GM18951 (cell line): ENCODE results near the gene NRXN2.

ENCODE experiments used
- POLR2A ChIP-seq: IDR thresholded peaks from 4 replicates; pipeline ENCODE4 v1.6.1; 2011; ENCODE audit warnings: mild to moderate bottlenecking; ENCODE audit not compliant: insufficient read length, insufficient read depth; ENCODE audit errors: extremely low read depth
- in situ Hi-C: fragments of 300-500 bp; cut with MboI; formaldehyde crosslinking; loops from one replicate; pipeline ENCODE4 v1.12.0; 2022; ENCODE audit warnings: low sequenced_read_pairs, mixed read lengths, inconsistent platforms; ENCODE audit not compliant: unreplicated experiment

NRXN2 gene

DNA sequence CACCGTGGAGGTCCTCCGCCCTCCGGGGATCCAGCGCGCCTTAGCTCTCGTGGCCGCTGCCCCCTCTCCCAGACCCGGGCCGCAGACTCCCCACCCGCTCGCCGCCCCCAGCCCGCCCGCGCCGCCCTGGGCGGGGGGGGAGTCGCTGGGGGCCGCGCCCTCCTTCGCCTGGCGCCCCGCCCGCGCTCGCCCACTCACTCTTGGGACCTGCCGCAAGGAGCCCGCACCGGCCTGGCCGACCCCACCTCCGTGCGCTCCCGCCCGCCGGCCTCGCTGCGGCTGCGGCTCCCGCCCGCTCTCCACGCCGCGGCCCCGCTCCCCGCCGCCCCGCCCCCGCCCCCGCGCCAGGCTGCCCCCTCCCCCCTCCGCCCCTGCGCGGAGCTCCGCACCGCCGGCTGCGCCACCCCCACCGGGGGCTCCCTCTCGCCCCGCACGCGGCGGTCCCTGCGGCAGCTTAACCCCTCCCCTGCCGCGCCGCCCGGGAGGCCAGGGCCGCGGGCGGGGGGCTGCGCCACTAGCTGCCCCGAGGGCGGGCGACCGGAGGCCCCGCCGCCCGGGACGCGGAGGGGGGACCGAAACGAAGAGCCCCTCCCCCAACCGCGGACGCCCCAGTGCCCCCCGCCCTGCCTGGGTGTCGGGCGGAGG, 21.7 kb upstream of the NRXN2 start:
- in situ Hi-C loops: no loop called here
- no peak for TF ChIP-seq POLR2A

DNA sequence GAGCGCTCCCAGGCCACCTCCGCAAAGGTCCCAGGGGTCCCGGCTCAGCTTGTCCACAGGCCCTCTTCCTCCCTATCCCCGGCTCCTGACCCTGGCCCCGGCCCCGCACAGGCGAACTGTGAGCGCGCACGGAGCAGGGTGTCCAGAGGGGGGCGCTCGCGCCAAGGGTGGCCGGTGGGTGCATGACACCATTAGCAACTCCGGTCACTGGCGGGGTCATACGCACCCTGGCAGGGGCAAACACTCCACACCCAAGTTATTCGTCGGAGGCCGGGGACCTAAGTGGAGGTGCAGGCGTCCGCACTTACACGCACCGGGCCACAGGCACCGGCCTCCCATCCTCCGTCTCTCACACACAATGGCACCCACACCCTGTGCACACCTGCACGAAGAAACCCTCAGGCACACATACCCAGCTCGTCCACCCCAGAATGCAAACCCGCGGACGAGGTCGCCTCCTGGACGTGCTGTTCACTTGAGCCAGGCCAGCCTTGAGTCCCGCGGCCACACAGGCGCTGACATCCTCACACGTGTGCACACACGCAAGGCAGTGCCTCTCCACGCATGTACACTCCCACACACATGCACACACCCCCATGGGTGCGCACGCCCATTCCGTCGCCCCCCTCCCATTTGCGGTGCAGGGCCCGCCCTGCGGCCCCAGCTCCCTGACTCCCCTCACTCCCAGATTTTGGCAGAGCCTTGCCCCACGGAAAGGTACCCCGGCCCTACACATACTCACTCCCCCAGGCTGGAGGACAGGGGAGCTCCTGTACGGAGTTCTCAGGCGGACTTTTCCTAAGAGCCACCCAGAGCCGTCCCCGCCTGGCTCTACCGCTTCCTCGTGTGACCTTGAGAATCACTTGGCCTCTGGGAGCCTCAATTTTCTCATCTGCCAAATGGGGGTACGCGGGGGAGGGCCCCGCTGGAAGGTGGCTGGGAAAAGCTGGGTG, 20.9 kb upstream of the NRXN2 start, which contains the start of gene RASGRP2:
RASGRP2 (minus strand) TSS at position 552 of the 953 bp plus-strand sequence. CDS start 1,276 bp downstream, outside the sequence.
- in situ Hi-C loops: no loop called here
- TF ChIP-seq POLR2A: peak; percentile 21

DNA sequence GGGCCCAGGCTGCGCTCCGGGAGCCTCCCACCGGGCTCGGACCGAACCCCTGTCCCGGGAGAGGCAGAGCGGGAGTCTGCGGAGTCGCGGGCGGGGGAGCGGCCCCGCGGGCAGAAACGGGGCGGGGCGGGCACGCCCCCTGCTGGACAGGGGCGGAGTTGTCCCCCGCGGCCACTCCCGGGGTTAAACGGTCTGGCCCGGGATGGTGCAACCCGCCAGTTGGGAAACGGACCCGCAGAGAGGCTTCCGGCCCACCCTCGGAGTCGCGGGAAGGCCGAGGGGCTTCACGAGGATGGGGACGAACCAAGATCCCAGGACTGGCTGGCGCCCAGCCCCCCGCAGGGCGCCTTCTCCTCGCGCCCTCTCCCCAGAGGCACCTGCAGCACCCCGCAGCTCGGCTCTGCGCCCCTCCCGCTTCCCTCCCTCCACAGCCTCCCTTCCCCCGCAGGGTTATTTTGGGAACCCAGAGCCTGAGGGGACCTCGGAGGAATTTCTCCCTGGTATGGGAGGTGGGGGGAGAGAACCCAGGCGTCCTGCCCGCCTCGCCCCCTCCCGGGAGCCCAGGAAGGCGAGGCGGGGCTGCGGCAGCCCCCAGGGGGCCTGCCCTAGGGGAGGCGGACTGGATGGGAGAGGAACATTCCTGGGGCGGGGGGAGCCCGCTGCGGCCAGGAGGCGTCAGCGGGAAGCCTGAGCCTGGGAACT, 20.0 kb upstream of the NRXN2 start:
- in situ Hi-C loops: no loop called here
- TF ChIP-seq POLR2A: no peak

DNA sequence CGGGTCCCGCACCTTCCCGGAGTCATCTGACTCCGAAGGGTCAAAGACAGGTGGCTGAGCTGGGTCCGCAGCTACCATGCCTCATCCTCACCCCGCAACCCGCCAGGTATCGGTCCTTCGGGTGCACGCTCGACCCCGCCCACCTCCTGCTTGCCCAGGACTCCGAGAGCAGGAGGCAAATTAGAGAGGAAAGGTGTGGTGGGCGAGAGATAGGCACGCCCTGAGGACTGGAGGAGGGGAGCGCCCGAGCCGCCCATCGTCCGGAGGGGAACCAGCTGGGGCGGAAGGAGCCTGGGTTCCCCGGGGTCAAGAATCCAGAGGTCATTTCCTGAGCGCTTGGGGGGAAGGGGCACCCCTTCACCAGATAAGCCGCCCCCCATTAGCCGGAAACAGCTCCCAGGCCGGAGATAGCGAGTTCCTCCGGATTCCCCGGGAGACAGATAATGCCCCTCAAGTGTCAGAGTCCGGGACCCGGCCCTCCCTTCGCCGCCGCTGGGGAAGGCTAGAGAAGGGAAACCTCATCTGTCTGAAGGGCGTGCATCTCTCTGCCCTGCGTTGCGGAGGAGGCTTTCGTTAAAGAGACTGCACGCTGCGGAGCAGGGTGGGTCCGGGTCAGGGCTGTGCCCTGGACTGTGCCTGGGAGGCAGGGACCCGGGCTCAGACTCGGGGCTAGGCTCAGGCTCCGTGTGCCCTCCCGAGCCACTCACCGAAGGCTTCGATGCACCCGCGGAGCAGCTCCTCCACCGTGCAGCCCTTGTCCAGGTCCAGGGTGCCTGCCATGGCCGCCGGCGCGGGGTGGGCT, 19.3 kb upstream of the NRXN2 start:
- TF ChIP-seq POLR2A: no peak

DNA sequence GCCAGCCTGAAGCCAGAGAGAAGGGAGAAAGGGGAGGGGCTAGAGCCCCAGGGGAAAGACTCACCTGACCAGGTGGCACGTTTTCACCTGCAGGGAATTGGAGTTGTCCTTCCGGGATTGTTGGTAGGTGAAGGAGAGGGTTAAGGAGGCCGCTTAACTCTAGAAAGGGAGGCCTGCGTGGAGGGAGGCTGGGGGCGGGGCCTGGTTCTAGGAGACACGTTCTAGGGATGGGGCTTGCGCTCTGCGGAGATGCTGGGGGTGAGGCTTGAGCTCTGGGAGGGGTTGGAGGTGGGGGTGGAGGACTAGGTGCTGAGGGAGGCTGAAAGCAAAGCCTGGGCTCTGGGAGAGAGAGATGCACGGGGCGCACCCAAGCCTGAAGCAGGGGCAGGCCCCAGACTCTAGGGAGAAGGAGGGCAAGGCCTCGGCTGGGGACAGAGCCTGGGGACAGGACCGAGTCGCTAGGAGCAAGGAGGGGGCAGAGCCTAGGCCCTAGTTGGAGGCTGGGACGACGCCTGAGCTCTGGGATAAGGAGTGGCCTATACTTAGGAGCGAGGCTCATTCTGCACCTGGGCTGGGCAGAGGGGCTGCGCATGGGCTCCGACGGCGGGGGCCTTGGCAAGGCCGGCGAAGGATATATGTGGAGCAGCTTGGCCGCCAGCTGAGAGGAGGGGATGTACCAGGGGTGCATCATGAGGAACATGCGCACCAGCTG, 18.5 kb upstream of the NRXN2 start:
- in situ Hi-C loops: no loop called here
- TF ChIP-seq POLR2A: no peak

More for the DNA sequence above, 19.3 kb upstream of the NRXN2 start:
- in situ Hi-C loops: no loop called here

DNA sequence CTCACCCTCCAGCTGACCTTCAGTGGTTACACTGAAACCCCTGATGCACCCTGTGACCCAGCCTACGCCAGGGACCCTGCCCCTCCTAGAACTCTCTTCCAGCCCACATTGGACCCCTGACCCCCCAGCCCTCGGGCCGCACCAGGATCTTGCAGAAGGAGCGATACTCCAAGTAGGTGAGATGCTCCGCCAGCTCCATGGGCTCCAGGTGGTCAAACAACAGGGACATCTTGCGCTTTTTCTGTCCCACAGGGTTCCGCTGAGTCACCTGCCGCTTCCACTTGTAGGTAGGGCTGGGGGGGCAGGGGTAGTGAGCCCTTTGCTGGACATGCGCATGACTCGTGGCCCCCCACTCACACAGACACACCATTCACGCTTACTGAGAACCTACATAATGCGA, 16.9 kb upstream of the NRXN2 start:
- in situ Hi-C loops: no loop called here

DNA sequence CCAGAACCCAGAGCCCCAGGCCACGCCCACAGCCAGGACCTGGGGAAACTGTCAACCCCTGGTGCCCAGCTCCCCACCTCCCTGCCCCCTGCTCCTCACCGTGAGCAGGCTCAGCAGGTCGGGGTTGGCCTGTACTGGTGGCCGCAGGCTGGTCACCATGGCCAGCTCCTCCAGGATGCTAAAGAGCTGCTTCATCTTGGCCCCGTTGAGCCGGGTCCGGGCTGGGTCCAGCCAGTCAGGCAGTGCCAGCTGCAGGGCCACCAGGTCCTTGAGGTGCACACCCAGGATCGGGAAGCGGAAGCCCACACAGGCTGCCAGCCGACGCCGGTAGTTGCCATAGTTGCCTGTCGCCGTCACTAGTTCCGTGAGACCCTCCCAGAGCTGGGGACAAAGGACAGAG, 13.7 kb upstream of the NRXN2 start:
- in situ Hi-C loops: no loop called here
- TF ChIP-seq POLR2A: no peak

More for the DNA sequence above, 16.9 kb upstream of the NRXN2 start:
- no peak for TF ChIP-seq POLR2A

DNA sequence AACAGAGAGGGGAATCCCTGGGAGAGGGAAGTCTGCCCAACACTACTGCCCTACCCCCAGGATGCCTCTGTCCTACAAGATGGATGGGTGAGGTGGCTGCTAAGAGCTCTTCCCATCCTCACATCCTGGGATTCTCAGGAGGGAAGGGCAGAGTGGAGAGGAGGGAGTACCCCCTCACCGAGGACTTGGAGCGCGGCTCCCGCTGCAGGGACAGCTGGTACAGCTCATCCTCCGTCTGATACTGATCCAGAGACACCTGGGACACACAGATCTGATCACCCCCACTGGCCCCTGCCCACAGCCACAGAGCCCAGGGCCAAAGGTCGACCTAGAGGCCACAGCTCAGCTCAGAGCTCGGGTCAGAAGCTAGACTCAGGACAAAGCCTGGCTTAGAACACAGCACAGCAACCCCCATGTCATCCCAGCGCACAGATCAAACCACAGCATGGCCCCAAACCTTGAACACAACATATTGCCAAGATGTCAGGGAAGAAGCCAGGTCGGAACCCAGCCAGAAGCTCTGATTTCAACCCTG, 12.8 kb upstream of the NRXN2 start:
- TF ChIP-seq POLR2A: no peak
- in situ Hi-C loops: no loop called here

DNA sequence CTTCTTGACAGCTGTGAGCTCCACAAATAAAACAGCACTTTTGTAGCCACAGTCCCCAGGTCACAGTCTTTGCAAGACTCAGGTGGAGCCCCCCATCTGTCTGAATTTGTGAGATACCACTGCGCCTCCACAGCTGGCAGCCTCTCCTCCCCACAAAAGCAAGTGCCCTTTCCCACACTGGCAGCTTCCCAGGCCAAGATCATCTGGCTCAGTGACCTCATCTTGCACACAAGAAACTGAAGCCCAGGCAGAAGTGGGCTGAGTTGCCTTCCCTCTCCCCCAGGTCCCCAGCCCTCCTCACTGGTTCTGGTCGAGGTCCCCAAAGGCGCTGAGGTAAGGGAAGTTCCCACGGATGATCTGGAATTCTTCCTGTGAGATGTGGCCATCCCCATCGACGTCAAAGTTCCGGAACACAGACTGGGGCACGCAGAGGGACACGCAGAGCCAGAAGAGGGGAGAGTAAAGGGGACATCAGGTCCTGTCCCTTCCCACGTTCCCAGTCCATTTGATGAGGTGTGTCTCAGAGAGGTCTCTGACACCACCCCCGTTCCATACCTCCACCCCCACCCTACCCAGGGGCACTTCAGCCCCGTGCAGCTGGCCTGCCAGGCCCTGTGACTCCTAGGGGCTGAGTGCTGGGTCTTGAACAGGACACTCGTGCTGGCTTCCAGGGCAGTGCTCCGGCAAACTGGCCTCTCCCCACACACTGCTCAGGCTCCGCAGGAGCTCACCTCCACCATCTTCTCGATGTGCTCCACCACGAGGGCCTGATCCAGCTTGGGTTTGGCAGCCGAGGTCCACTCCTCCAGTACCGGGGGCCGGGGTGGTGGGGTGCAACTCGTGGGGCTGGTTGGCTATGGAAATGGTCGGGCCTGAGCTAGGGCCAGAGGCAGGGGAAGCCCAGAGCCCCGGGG, 12.1 kb upstream of the NRXN2 start:
- TF ChIP-seq POLR2A: no peak
- in situ Hi-C loops: no loop called here

DNA sequence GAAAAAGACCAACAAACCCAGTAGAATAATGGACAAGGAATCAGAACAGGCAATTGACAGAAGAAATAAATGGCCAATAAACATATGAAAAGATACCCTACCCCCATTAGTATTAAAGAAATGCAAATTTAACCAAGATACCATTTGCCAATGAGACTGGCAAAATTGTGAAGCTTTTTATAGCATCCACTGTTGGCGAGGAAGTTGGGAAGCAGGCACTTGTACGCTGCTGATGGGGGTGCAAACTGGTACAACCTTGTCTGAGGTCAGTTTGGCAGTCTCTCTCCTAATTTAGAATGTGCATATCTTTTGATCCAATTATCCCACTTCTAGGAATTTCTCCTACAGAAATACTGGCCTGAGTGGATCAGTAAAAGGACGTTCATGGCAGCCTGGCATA, 8.6 kb upstream of the NRXN2 start:
- in situ Hi-C loops: no loop called here
- no peak for TF ChIP-seq POLR2A

DNA sequence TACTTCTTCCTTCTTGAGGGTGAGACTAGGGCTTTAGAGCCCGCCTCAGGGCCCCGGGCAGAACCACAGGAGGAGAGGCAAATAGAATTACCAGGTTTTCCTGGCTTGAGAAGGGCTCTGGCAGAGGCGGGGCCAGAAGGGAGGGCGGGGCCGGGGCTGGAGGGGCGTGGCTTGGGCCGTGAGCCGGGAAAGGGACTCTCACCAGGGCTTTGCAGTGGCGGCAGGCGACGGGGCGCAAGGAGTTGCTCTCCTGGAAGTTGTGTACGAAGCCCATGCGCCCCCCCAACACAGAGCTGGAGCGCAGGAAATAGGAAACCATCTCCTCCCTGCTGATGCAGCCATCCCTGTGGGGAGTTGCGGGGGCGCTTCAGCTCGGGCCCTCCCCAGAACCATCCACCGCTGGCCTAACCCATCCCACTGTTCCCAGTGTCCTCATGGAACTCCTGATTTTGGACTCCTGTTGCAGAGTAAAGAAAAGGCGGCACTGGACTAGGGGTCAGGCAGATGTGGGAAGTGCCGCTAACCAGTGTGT, 6.9 kb upstream of the NRXN2 start:
- in situ Hi-C loops: no loop called here
- no peak for TF ChIP-seq POLR2A
